LNCaP clone FGC (cell line): ENCODE results near the gene TM4SF20.

Source experiments
- DNase-seq: peaks from one replicate; pipeline ENCODE4 v3.0.0-alpha.2; 2011; ENCODE audit warnings: low read depth
- H3K4me3 ChIP-seq: 2 replicates; pipeline ENCODE4 v1.5.1; 2011; ENCODE audit warnings: mild to moderate bottlenecking, low read depth, low read length, control low read depth
- TF ChIP-seq, protein P1 (sequence below): IDR thresholded peaks from 2 replicates; pipeline ENCODE4 v1.5.1; 2012; ENCODE audit warnings: mild to moderate bottlenecking; ENCODE audit not compliant: control insufficient read depth, insufficient read depth; ENCODE audit errors: extremely low read depth

Gene TM4SF20

DNA sequence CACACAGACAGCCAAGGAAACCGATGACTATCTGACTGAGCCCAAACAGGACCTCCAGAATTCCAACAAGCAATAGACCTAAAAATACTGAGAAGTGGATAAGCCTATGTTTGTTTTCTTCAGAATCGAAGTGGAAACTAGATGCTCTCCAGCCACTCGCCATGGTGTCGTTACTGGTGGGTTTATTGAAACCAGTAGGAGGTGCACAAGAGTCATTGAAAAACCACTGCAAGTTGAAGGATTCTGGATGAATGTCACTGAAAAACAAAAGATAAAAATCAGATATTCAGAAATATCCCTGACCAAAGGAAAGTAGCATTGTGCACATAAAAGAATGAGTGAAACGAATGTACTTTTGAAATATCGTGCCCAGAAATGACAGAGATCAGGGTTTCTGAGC, 15.3 kb downstream of the TM4SF20 start:
- DNase-seq: no peak
- TF ChIP-seq, protein P1, sequence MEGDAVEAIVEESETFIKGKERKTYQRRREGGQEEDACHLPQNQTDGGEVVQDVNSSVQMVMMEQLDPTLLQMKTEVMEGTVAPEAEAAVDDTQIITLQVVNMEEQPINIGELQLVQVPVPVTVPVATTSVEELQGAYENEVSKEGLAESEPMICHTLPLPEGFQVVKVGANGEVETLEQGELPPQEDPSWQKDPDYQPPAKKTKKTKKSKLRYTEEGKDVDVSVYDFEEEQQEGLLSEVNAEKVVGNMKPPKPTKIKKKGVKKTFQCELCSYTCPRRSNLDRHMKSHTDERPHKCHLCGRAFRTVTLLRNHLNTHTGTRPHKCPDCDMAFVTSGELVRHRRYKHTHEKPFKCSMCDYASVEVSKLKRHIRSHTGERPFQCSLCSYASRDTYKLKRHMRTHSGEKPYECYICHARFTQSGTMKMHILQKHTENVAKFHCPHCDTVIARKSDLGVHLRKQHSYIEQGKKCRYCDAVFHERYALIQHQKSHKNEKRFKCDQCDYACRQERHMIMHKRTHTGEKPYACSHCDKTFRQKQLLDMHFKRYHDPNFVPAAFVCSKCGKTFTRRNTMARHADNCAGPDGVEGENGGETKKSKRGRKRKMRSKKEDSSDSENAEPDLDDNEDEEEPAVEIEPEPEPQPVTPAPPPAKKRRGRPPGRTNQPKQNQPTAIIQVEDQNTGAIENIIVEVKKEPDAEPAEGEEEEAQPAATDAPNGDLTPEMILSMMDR: peak; percentile 39
- no peak overlapping the region for H3K4me3 ChIP-seq

DNA sequence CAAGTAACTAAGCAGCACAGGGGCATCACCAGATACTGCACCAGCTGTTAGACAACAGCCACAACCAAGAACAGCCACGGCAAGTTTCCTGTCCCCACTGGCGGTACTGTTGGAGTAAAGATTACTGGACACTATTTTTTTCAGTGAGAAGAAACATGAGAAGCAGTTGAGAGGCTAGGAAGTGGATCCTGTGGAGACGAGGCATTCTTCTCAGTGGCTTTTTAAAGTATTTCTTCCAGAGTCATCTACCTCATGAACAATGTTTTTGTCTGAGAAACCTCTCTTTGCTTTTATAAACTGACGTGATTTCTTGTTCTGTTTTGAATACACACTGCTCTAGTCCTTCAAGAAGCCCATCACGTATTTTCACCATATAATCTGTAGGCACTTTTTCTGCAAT, 18.8 kb downstream of the TM4SF20 start:
- TF ChIP-seq, protein P1: no peak
- no peak for DNase-seq
- no peak overlapping the region for H3K4me3 ChIP-seq

DNA sequence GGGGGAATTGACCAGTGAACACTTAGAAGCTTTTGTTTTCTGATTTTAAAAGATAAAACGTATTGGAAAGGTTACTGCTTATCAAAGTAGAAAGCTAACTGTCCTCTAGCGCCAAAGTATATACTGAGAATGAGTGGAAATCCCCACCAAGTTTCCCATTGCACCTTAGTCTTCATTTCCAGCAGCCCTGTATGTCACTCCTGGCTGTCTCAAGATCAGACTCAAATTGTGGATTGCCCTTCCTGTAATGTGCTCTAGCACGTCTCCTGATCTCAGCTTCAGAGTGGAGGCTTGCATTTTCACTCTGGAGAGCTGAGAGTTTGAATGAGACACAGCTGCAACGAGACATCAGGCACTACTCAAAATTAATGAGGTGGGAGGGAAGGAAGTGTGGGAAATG, 27.5 kb downstream of the TM4SF20 start:
- TF ChIP-seq, protein P1: no peak
- no peak for DNase-seq
- H3K4me3 ChIP-seq: no peak overlapping the region

DNA sequence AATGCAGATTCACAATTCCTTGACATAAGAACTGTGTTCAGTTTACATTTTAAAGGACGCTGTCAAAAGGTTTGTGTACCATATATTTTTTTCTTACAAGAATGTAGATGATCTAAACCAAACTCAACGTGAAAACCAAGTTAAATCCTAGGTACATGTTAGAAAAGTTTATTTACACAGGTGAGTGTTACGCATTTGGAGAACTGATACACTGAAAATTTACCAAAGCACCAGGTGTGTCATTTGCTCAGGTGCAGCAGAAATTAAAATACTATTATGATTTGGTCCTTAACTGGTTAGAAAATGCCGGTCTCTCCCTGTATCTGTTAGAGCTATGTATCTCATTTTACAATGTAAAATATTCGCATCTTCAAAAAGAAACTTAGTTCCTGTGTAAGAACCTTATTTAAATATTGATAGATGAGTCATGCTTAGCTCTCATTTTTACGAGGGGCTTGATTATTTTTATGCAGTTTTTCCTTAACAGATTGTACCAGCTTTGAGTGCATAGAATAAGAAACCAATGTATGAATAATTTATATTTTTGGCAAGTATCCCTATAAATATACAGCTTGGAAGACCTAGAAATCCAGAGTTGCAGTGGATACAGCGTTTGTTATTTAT, 29.0 kb downstream of the TM4SF20 start:
- H3K4me3 ChIP-seq: peak overlapping the region; percentile 6; the same call in 1 of the 2 replicates
- no peak for DNase-seq
- TF ChIP-seq, protein P1: no peak

DNA sequence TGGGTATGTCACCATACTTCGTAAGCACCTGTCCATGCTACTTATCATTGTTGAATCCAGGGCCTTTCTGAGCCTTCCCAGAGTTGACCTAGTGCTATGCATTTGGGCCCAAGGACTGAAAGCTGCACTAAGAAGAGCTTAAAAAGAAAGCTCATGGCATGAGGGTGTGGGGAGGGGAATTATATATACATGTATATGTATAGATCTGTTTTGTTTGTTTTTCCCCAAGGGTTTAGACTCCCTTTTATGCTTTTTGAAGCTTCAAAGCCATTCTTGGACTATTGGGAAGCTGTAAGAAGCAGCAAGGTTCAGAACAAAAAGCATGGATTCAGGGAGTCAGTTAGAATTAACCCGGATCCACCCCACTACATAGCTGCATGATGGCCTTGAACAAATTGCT, 30.8 kb downstream of the TM4SF20 start:
- no peak for DNase-seq
- no peak overlapping the region for H3K4me3 ChIP-seq
- TF ChIP-seq, protein P1: no peak

DNA sequence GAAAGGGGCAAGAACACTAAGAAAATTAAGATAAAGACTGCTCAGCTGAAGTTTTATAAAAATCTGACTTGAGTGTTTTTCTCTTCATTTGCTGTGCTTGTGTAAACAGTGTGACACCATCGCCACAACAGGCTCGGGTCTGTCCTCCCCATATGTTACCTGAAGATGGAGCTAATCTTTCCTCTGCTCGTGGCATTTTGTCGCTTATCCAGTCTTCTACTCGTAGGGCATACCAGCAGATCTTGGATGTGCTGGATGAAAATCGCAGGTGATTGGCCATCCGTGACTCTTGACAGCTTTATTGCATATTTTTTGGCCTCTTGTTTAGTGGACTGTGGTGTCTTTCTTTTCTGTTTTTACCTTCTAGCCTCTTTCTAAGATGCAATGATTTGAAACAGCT, 32.0 kb downstream of the TM4SF20 start:
- TF ChIP-seq, protein P1: no peak
- DNase-seq: no peak
- no peak overlapping the region for H3K4me3 ChIP-seq

DNA sequence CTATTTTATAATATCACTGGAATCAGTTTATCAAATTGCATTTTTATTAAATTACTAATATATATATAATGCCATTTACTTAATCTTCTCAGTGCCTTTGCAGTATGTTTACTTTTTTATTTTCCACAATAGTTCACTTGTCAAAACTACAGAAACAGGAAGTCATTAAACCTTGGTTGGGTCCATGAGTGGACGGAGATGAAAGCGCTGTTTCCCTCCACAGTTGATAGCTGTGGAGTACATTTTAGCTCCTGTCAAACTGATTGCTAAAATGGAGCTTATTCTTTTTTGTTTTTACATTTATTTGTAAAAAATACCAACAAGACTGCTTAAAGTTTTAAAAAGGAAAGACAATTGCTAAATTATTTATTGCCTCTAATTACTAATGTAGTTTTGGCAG, 34.9 kb downstream of the TM4SF20 start:
- TF ChIP-seq, protein P1: no peak
- no peak for DNase-seq
- no peak overlapping the region for H3K4me3 ChIP-seq
